H1 (cell line): ENCODE measurements around the gene VEGFC. TPM values are rescaled to one million over a fixed set of nuclear protein-coding genes. Genes with fewer than 3 reads are reported as not detected.

Source experiments
- CTBP2 ChIP-seq: IDR thresholded peaks from 2 replicates; pipeline ENCODE4 v1.7.0; 2011; ENCODE audit warnings: borderline replicate concordance, mild to moderate bottlenecking, moderate library complexity, mixed read lengths, low read length; ENCODE audit not compliant: insufficient read depth, insufficient read length
- polyA plus RNA-seq, 7 experiments: library from polyadenylated mRNA; depleted of rRNA in 3 of 7; stranded (reverse) in 5 of 7; unstranded in 2 of 7; fragments of >200 nt in 5 of 7; fragments of 200-250 nt in 2 of 7; gene quantifications; 1 replicate in 5 of 7; 2 replicates in 1 of 7; 4 replicates in 1 of 7; pipeline versions ENCODE4 v1.2.1 to v1.2.3, GENCODE V29; 2011 to 2013; ENCODE audit warnings: missing spikeins in 2 of 7, mixed read lengths in 2 of 7
- total RNA-seq: library from RNA; stranded (reverse); fragmentation: NEBNext Ultra II Directional; extraction: Animal tissue kit (Norgen Biotek cat#: 25700); gene quantifications from 2 replicates; pipeline ENCODE4 v1.2.1, GENCODE V29; 2021

The VEGFC gene
- total and polyA plus RNA-seq, 2 of the 8 experiments (the other 6 are each of a cell fraction or from before 2014, with no cell fraction given), result 0.53 to 1.4 TPM

DNA sequence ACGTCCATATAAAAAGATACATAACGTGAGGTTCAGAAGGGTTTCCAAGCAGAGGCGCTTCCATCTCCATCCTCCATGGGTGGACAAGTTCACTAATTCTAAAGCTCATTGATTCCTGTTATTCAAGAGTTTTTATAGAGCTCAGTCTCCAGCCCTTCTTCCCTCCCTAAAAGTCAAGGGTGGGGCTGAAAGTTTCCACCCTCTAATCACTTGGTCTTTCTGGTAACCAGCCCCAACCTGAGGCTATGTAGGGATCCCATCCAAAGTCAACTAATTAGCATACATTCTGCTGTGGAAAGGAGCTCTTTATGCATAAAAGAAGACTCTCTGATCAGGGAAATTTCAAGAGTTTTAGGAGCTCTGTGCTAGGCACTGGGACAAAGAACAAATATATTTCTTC lies 46.9 kb upstream of the VEGFC start (continued):
- TF ChIP-seq CTBP2, result no peak
